HTR-8/SVneo (cell line): ENCODE measurements around the gene FTCD.
"Not testable (repeated sequence)": the region's sequence is repeated elsewhere in the genome, so short reads cannot be mapped to it uniquely, and the experiment has no call there.

Experiments used
- DNase-seq: peaks from one replicate; pipeline ENCODE4 v3.0.0; 2011; ENCODE audit warnings: low spot score, mixed read lengths; ENCODE audit not compliant: insufficient read length
- FAIRE-seq: peaks from 2 replicates; lab custom pipeline; 2011; peaks lifted over from hg19 to GRCh38; lab: Jason Lieb, UNC

The FTCD gene

GRCh38 chr21:46115441-46116188, 39.8 kb downstream of the FTCD start:
- FAIRE-seq (no peak), DNase-seq (no peak)

GRCh38 chr21:46114963-46115362, 40.4 kb downstream of the FTCD start:
- FAIRE-seq, result no peak
- DNase-seq, result no peak

- FAIRE-seq (no peak), DNase-seq (no peak)
Measured at GRCh38 chr21:46113497-46114176, 41.7 kb downstream of the FTCD start.

- FAIRE-seq (no peak), DNase-seq (no peak)
Measured at GRCh38 chr21:46112725-46113215, 42.6 kb downstream of the FTCD start.

GRCh38 chr21:46111857-46112724, 43.3 kb downstream of the FTCD start:
- no peak for FAIRE-seq
- DNase-seq, result no peak

DNA sequence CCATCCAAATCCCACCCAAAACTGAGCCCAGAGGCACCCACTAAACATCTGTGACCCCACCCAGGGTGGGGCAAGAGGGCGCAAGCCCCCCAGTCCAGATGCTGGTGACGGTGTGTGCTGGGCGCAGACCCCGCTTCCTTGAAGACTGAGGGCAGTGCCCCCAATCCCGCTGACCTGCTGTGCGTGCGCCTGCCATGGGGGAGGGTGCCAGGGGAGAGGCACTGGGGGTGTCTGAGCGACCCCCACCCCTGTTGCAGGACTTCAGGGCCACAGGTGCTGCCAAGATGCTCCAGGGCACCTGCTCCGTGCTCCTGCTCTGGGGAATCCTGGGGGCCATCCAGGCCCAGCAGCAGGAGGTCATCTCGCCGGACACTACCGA, 44.2 kb downstream of the FTCD start:
- DNase-seq (no peak), FAIRE-seq (no peak)

DNA sequence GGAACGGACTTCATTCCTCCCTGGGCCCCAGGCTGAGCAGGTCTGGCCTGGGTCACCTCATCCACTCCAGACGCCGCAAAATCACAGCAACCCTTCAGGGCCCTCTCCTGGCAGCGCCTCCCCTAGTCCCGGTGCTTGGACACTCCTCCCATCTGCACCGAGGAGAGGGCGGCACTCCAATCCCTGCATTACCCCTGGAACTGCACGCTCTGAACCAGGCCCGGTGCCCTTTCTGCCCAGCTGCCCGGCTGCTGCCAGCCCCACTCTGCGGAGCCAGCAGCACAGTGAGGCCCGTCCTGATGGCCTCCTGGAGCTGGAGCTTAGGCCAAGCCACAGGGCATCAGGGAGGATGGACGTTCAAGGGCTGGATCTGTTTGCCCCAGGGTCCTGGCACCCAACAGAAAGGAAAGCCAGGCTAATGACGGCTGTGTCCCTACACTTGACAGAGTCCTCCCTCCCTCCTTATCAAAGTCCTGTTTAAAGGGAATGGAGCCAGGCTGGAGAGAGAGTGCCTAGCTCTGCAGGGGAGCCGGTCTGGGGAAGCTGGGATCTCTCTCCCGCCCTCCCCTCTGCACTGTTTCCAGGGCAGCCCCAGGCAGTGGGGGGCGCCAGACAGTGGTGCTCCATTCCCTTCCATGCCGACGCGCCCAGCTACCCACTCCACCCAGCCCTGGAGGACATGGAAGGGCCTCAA, 44.7 kb downstream of the FTCD start:
- DNase-seq (no peak), FAIRE-seq (no peak)

- DNase-seq (no peak), FAIRE-seq (no peak)
Measured at GRCh38 chr21:46109313-46110221, 45.8 kb downstream of the FTCD start.

DNA sequence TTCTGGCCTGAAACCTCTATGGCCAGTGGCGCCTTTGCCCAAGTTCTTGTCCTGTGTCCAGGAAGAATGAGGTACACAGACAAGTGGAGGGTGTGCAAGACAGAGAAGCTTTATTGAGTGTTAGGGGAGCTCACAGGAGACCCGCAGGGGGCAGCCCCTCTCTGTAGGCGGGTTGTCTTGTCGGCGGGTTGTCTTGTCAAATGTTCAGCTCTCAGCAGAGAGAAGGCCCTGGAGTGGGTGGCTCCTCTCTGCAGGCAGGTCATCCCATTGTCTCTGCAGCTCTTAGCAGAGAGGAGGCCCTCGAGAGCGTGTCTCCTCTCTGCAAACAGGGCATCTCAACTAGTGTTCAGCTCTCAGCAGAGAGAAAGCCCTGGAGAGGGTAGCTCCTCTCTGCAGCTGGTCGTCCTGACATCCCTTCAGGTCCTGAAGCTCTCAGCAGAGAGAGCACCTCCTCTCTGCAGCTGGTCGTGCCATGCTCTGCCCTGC, 46.5 kb downstream of the FTCD start:
- FAIRE-seq, result no peak

GRCh38 chr21:46107376-46107775, 48.0 kb downstream of the FTCD start:
- DNase-seq, FAIRE-seq: not testable (repeated sequence)

More for the DNA sequence above, 46.5 kb downstream of the FTCD start:
- DNase-seq, result no peak

GRCh38 chr21:46104104-46104503, 51.3 kb downstream of the FTCD start:
- DNase-seq, result no peak
- FAIRE-seq, result no peak

DNA sequence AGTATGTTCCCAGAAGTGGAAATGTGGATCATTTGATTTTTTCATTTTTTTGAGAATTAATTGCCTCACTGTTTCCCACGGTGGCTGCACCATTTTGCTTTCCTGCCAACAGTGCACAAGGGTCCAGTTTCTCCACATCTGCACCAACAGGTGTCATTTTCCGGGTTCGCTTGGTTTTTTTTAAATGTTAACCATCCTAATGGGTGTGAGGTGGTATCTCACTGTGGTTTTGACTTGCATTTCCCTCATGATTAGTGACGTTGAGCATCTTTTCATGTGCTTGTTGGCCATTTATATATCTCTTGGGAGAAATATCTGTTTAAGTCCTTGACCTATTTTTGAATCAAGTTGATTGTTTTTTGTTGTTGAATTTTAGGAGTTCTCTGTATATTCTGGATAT, 54.5 kb downstream of the FTCD start:
- FAIRE-seq, result no peak
- no peak for DNase-seq

GRCh38 chr21:46100426-46100825, 55.0 kb downstream of the FTCD start:
- FAIRE-seq, result peak; percentile 74

GRCh38 chr21:46100020-46100419, 55.4 kb downstream of the FTCD start:
- DNase-seq (no peak), FAIRE-seq (no peak)

More at GRCh38 chr21:46100426-46100825, 55.0 kb downstream of the FTCD start:
- no peak for DNase-seq

GRCh38 chr21:46099476-46099875, 55.9 kb downstream of the FTCD start:
- FAIRE-seq (no peak), DNase-seq (no peak)

DNA sequence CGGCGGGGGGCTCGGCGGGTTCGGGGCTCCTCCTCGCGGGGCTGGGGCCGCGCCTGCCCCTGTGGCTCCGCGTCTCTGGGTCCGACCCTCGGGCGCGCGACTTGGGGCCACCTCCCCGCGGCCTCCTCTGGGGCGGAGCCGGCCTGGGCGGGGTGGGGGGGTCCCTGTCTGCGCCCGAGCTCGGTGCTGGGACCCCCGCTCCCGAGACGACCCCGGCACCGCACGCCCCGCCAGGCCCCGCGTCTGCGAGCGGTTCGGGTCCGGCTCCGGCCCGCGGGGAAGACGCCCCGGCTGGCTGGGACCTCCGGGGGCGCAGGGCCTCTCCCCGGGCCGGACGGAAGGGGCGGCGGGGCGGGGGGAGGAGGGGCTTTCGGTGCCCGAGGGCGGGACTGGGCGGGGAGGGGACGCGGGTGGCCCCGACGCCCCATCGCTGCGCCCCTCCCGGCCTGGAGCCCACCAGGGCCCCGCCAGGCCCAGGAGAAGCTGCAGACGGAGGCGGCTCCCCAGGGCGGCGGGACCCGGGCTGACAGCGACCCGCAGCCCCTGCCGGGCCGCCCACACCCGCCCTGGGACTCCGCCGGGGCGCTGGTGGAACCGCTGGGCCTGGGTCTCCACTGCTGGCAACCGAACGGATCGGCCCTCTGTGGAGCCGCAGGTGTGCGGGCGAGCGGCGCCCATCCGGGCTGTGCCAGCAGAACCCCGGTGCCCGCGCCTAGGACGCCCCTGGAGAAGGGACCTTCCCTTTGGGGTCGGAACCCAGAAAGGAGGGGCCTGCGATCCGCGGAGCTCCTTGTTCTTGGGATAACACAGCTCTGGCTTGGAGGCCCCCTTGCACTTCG, 56.9 kb downstream of the FTCD start:
- DNase-seq (no peak), FAIRE-seq (no peak)

DNA sequence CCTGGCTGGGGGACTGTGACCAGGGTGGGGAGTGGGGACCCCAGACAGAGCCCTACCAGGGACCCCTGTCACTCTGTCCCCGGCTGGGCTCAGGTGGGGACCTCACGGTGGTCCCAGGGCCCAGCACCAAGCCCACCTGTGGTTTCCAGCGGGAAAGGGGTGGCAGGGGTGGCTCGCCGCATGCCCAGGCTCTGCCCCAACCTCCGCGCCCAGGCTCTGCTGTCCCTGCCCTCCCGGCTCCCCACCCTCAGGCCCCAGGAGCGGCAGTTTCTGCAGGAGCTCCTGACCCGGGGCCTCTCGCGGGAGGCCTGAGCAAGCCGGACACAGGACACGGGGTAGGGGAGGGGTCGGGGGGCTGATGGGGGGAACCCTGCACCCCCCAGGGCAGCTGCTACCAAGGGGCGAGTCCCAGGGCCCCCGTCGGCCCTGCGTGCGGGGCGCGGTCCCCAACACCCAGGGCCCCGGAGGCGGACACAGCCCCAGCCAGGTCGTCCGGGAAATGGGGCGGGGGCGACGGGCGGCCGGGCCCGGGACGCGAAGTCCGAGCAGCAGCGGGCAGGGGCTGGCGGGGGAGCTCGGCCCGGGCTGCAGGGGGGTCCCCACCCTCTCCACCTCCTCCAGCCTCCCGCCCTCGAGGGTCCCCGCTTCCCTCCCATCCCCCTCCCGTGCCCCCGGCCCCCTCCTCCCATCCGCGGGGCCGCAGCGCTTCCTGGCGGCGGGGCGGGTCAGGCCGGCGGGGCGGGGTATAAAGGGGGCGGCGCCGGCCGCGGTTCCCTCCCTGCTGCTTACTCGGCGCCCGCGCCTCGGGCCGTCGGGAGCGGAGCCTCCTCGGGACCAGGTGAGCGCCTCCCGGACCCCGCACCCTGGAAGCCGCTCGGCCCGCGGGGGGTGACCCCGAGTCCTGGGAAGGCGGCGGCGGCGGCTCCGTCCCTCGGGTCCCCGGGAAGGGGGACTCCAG, 57.8 kb downstream of the FTCD start, which contains the start of gene COL6A2:
COL6A2 (plus strand) TSS at position 777 of the 958 bp plus-strand sequence.
- DNase-seq (peak; percentile 75), FAIRE-seq (no peak)
